Mucosa of rectum (tissue), 2 donors: Measurements from ENCODE around the gene ZNF662.

ENCODE experiments used
- H3K27ac ChIP-seq, 2 donors: one replicate each; pipeline ENCODE4 v1.7.0; 2013; ENCODE audit warnings: inconsistent platforms in 2 of 2, low read depth in 2 of 2, low read length in 2 of 2
- H3K27me3 ChIP-seq, 2 donors: one replicate each; pipeline ENCODE4 v1.7.0; 2013; ENCODE audit warnings: low read length in 2 of 2; ENCODE audit not compliant: control insufficient read depth in 2 of 2, insufficient read depth in 2 of 2
- H3K36me3 ChIP-seq, 2 donors: one replicate each; pipeline ENCODE4 v1.7.0; 2013; ENCODE audit warnings: low read length in 2 of 2; ENCODE audit not compliant: control insufficient read depth in 2 of 2, insufficient read depth in 2 of 2
- H3K4me1 ChIP-seq, 2 donors: one replicate each; pipeline ENCODE4 v1.7.0; 2013; ENCODE audit warnings: low read length in 2 of 2, mild to moderate bottlenecking in 1 of 2; ENCODE audit not compliant: control insufficient read depth in 2 of 2, insufficient read depth in 2 of 2
- H3K4me3 ChIP-seq, 2 donors: one replicate each; pipeline ENCODE4 v1.7.0; 2013; ENCODE audit warnings: low read length in 2 of 2
- H3K9ac ChIP-seq, 2 donors: one replicate each; pipeline ENCODE4 v1.7.0; 2013; ENCODE audit warnings: low read length in 2 of 2, low read depth in 1 of 2, mild to moderate bottlenecking in 1 of 2
- H3K9me3 ChIP-seq, 2 donors: one replicate each; pipeline ENCODE4 v1.7.0; 2013; ENCODE audit warnings: low read length in 2 of 2; ENCODE audit not compliant: control insufficient read depth in 2 of 2
- donor health status: healthy.
- donor health status: Normal muscosa, but diverticular disease.

Gene ZNF662

DNA sequence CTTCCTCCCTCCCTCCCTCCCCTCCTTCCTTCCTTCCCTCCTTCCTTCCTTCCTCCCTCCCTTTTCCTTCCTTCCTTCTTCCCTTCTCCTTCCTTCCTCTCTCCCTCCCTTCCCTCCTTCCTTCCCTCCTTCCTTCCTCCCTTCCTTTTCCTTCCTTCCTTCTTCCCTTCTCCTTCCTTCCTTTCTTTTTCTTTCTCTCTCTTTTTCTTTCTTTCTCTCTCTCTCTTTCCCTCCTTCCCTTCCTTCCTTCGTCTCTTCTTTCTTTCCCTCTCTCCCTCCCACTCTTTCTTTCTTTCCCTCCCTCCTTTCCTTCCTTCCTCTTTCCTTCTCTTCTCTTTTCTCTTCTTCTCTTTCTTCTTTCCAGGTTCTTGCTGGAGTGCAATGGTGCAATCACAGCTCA is 1.9 kb upstream of the ZNF662 start:
- H3K27ac ChIP-seq, result no peak overlapping the region
- peaks cover 0 to 4% of the 10 kb centered on the region in 2 donors for H3K36me3 ChIP-seq
- no peak overlapping the region for H3K4me3 ChIP-seq
- no peaks in the 10 kb centered on the region for H3K27me3 ChIP-seq
- H3K4me1 ChIP-seq, result peaks cover 0 to 9% of the 10 kb centered on the region in 2 donors
- H3K9ac ChIP-seq, result no peak overlapping the region
- no peaks in the 10 kb centered on the region for H3K9me3 ChIP-seq

DNA sequence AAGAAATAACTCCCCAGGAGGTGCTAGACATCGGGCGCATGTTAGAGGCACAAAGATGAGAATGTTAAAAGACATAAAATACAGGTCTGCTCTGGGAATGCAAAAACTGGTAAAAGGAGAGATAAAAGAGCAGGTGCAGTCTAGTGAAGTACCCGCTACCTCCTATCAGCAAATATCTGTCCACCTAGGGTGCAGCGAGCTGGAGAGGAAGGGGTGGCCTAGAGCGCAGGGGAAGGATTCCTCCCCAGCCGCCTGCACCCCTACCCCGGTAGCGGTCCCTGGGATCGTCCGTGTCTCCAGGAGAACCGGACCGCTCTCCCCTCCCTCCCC is 237 bp upstream of the ZNF662 start:
- Histone ChIP-seq H3K27me3 (no peaks in the 10 kb centered on the region), H3K9me3 (no peaks in the 10 kb centered on the region), H3K4me3 (peak overlapping the region; percentile 53 to 73), H3K36me3 (peaks cover 0 to 4% of the 10 kb centered on the region in 2 donors), H3K4me1 (peaks cover 0 to 9% of the 10 kb centered on the region in 2 donors), H3K27ac (no peak overlapping the region), H3K9ac (peak overlapping the region in 1 of 2 donors; percentile 73)

DNA sequence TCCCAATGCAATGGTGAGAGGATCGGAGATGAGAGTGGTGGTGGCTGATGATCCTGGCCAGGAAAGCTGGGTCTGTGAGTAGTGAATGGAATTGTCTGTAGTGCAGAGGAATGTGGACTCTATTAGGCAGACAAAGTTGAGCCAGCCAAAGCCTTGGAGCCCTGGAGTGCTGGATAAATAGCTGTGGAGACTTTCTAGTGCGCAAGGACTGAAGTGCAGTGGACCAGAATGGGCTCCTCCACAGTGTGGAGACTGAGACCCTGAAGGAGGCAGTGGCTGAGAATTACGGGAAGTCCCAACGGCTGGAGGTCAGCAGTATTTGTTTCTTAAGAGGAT is 874 bp downstream of the ZNF662 start:
- peak overlapping the region; percentile 53 to 73 for H3K4me3 ChIP-seq
- H3K9ac ChIP-seq, result peak overlapping the region; percentile 56 to 73
- peaks cover 5 to 9% of the 10 kb centered on the region in 2 donors for H3K36me3 ChIP-seq
- no peaks in the 10 kb centered on the region for H3K9me3 ChIP-seq
- no peak overlapping the region for H3K27ac ChIP-seq
- H3K27me3 ChIP-seq, result no peaks in the 10 kb centered on the region
- H3K4me1 ChIP-seq, result peaks cover 0 to 9% of the 10 kb centered on the region in 2 donors

DNA sequence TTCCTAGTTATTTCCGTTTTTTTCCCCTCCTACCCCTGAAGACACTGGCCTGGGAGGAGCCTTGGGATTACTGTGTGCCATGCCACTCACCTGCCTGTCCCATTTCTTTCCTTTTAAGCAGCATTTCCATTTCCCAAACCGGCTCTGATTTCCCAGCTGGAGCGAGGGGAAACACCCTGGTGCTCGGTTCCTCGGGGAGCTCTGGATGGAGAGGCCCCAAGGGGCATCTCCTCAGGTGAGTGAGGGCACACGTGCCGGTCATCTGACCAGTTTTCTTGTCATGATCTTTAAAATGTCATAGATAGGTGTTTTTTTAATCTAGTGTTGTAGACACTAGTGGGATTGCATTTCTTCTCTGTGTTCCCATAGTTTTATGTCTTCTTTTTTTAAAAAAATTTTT is 2.7 kb downstream of the ZNF662 start:
- Histone ChIP-seq H3K27ac (no peak overlapping the region), H3K36me3 (peaks cover 7 to 17% of the 10 kb centered on the region in 2 donors), H3K4me3 (no peak overlapping the region), H3K9ac (no peak overlapping the region), H3K9me3 (peaks cover 2% of the 10 kb centered on the region in 2 donors), H3K4me1 (peaks cover 0 to 9% of the 10 kb centered on the region in 2 donors), H3K27me3 (no peaks in the 10 kb centered on the region)

DNA sequence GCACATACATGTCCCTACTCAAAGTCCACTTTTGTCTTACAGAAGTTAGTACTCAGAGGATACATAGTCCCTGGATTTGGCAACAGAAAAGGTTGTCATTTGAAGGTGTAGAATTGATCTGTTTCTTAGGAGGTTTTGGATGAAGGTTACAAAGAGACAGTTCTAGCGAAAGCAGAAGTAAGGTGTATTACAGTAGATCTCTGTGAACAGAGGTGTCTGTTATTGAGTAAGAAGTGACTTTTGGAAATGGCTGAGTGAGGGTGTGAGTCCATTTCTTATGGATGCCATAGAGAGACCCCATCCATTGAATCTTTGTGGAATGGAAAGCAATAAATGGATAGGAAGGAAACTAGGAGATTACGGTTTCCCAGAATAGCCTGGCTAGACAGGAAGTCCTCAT is 5.6 kb downstream of the ZNF662 start:
- H3K4me1 ChIP-seq, result peaks cover 0 to 6% of the 10 kb centered on the region in 2 donors
- no peak overlapping the region for H3K9ac ChIP-seq
- H3K27ac ChIP-seq, result no peak overlapping the region
- H3K27me3 ChIP-seq, result no peaks in the 10 kb centered on the region
- peaks cover 23 to 29% of the 10 kb centered on the region in 2 donors for H3K36me3 ChIP-seq
- H3K4me3 ChIP-seq, result no peak overlapping the region
- peaks cover 22 to 27% of the 10 kb centered on the region in 2 donors for H3K9me3 ChIP-seq

DNA sequence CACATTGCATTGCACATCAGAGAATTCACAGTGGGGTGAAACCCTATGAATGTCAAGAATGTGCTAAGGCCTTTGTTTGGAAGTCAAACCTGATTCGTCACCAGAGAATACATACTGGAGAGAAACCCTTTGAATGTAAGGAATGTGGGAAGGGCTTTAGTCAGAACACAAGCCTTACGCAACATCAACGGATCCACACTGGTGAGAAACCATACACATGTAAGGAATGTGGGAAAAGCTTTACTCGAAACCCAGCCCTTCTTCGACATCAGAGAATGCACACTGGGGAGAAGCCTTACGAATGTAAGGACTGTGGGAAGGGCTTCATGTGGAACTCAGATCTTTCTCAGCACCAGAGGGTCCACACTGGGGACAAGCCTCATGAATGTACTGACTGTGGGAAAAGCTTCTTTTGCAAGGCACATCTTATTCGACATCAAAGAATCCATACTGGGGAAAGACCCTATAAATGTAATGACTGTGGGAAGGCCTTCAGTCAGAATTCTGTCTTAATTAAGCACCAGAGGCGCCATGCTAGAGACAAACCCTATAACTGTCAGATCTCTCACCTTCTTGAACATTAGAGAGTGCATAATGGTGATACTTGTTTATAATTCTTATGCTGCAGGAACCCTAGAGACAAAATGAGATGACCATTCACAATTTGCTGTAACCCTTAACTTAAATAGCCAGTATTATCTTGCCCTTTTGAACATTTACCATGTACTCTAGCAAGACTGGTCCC is 9.0 kb downstream of the ZNF662 start:
- peaks cover 23 to 25% of the 10 kb centered on the region in 2 donors for H3K36me3 ChIP-seq

DNA sequence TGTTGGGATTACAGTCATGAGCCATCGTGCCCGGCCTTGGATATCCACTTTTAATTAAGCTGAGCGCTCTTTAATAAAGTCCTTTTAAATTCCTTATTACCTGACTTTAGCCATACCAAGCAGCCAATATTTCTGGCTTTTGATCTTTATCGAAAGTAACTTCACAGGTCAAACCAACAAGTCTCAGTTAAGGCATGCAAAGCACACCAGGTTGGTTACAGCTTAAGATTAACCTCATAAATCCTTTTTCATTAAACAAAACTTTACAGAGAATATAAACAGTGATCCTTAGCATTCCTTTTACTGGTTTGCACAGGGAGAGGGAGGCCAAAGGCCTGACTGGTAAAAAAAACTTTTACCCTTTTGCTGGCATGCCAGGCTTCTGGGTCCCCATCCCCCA is 17.7 kb downstream of the ZNF662 start:
- no peak overlapping the region for H3K9ac ChIP-seq
- no peaks in the 10 kb centered on the region for H3K4me1 ChIP-seq
- no peaks in the 10 kb centered on the region for H3K36me3 ChIP-seq
- no peak overlapping the region for H3K4me3 ChIP-seq
- H3K27me3 ChIP-seq, result no peaks in the 10 kb centered on the region
- H3K9me3 ChIP-seq, result peaks cover 0 to 3% of the 10 kb centered on the region in 2 donors
- H3K27ac ChIP-seq, result no peak overlapping the region

More for the DNA sequence above, 9.0 kb downstream of the ZNF662 start:
- H3K27ac ChIP-seq, result no peak overlapping the region
- H3K4me3 ChIP-seq, result no peak overlapping the region
- no peaks in the 10 kb centered on the region for H3K27me3 ChIP-seq
- no peaks in the 10 kb centered on the region for H3K4me1 ChIP-seq
- peaks cover 34% of the 10 kb centered on the region in 2 donors for H3K9me3 ChIP-seq
- H3K9ac ChIP-seq, result no peak overlapping the region

DNA sequence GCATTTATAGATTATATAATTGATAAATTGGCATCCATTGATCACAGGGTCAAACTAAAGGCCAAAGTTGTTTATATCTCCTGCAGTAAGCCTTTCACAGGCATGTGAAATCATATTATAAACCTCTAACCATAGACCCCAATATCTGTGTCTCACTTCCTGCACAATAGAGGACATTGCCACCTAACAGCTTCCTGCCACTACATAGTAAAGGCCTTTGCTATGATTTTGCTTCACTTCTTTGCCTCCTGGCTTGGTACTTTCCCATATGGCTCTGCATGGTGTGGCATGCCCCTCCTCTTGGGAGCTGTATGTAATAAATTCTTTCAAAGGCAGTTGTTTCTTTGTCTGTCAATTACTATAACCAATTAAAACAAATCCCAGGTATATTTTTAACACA is 20.4 kb downstream of the ZNF662 start:
- H3K27me3 ChIP-seq, result no peaks in the 10 kb centered on the region
- no peak overlapping the region for H3K27ac ChIP-seq
- H3K9ac ChIP-seq, result no peak overlapping the region
- H3K4me3 ChIP-seq, result no peak overlapping the region
- no peaks in the 10 kb centered on the region for H3K36me3 ChIP-seq
- H3K4me1 ChIP-seq, result no peaks in the 10 kb centered on the region
- no peaks in the 10 kb centered on the region for H3K9me3 ChIP-seq

DNA sequence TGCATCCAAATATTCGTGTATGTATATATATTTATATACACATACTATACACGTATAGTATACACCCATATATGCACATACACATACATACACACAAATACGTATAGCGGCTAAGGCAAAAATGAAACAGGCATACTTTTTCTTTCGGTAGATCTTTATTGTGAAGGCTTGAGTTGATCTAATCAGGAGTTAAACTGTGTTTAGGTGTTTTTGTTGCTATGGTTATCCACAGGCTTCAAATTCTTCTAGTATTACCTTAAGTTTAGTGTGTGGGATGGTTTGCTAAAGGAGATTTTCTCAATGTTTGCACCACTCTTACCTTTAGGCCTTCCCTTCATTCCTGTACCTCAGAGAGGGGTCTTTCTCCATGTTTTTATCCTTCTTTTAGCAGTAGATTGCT is 28.2 kb downstream of the ZNF662 start:
- H3K4me1 ChIP-seq, result no peaks in the 10 kb centered on the region
- H3K9me3 ChIP-seq, result no peaks in the 10 kb centered on the region
- H3K27ac ChIP-seq, result no peak overlapping the region
- no peak overlapping the region for H3K9ac ChIP-seq
- no peaks in the 10 kb centered on the region for H3K36me3 ChIP-seq
- no peaks in the 10 kb centered on the region for H3K27me3 ChIP-seq
- H3K4me3 ChIP-seq, result no peak overlapping the region

DNA sequence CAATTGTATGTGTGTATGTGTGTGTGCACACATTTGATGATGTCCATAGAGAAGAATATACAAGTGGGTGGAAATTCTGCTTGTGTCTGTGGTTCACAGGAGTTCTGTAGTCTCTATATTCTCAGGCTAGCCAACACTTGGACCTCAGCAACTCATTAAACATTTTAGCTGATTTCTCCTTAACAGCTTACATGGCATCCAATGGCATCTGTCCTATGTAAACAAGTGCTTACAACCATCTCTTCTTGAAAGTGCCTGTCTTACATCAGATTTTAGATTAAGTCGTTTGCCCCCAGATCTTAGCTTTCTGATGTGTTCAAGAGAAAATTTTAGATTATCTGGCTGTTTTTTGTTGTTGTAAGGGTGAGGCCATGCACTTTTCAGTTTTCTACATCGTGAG is 29.0 kb downstream of the ZNF662 start:
- H3K27ac ChIP-seq, result no peak overlapping the region
- H3K27me3 ChIP-seq, result no peaks in the 10 kb centered on the region
- H3K36me3 ChIP-seq, result no peaks in the 10 kb centered on the region
- no peaks in the 10 kb centered on the region for H3K9me3 ChIP-seq
- H3K9ac ChIP-seq, result no peak overlapping the region
- no peak overlapping the region for H3K4me3 ChIP-seq
- no peaks in the 10 kb centered on the region for H3K4me1 ChIP-seq
